Esophagus muscularis mucosa (tissue), 4 donors: Measurements from ENCODE around the gene ORAI3. TPM values are rescaled to one million over a fixed set of nuclear protein-coding genes. Genes with fewer than 3 reads are reported as not detected.
A peak's percentile ranks its signal among the peaks of the same experiment; 100 is the strongest.

Experiments
- DNase-seq: peaks from one replicate; pipeline ENCODE4 v3.0.0-alpha.2; 2017; ENCODE audit errors: extremely low spot score
- H3K27ac ChIP-seq, 4 donors: fragments of 200-600 bp; sonication (generic); replicated peaks in 1 of 4; 1 replicate in 3 of 4; 2 replicates in 1 of 4; pipeline ENCODE4 v1.5.1; 2016 to 2019; ENCODE audit warnings: mild to moderate bottlenecking in 1 of 4
- H3K27me3 ChIP-seq, 4 donors: fragments of 200-600 bp; sonication (generic); one replicate each; pipeline versions ENCODE4 v1.5.1 to v1.6.0; 2016 to 2019
- H3K36me3 ChIP-seq, 4 donors: fragments of 200-600 bp; sonication (generic); one replicate each; pipeline ENCODE4 v1.5.1; 2016 to 2019
- H3K4me1 ChIP-seq, 4 donors: fragments of 200-600 bp; sonication (generic); one replicate each; pipeline ENCODE4 v1.5.1; 2016 to 2019
- H3K4me3 ChIP-seq, 4 donors: fragments of 200-600 bp; sonication (generic); 1 replicate in 2 of 4; 2 replicates in 2 of 4; pipeline ENCODE4 v1.5.1; 2016 to 2019; ENCODE audit warnings: mild to moderate bottlenecking in 4 of 4, moderate library complexity in 1 of 4
- H3K9me3 ChIP-seq, 4 donors: fragments of 200-600 bp; sonication (generic); 1 replicate in 3 of 4; 2 replicates in 1 of 4; pipeline ENCODE4 v1.5.1; 2016 to 2019
- EP300 ChIP-seq: sonication (generic); formaldehyde crosslinking; IDR thresholded peaks from one replicate; pipeline ENCODE4 v1.6.1; 2017; ENCODE audit warnings: antibody characterized with exemption
- POLR2A ChIP-seq: fragments of 450-650 bp; IDR thresholded peaks from one replicate; pipeline ENCODE4 v1.6.1; 2017; ENCODE audit warnings: antibody characterized with exemption, moderate library complexity, mild to moderate bottlenecking, low read depth
- POLR2AphosphoS5 ChIP-seq, 2 donors: sonication (generic); formaldehyde crosslinking; IDR thresholded peaks; one replicate each; pipeline ENCODE4 v1.6.1; 2017; ENCODE audit warnings: antibody characterized with exemption in 2 of 2
- WGBS: methylation state at CpG from one replicate; pipeline ENCODE4 v1.1.5; 2018; 5-methylcytosine and 5-hydroxymethylcytosine counted together
- intact Hi-C: fragments of 100-400 bp; cut with DNase I; formaldehyde crosslinking; loops from one replicate; pipeline ENCODE4 v1.15.1; 2023
- total RNA-seq, 4 donors: library from RNA; depleted of rRNA; stranded (reverse); fragments of >200 nt; gene quantifications; one replicate each; pipeline versions ENCODE4 v1.1.0 to v1.2.1, GENCODE V29; 2016
- TF ChIP-seq, protein P1 (sequence below), 3 experiments: fragments of 200-600 bp in 2 of 3; fragments of 450-650 bp in 1 of 3; sonication (generic) in 2 of 3; IDR thresholded peaks; one replicate each; pipeline ENCODE4 v1.5.1; 2017 to 2019; ENCODE audit warnings: antibody characterized with exemption in 3 of 3, mild to moderate bottlenecking in 2 of 3, moderate library complexity in 1 of 3

The ORAI3 gene
- total RNA-seq, 4 donors from 2014 or later: 33.0 to 56.5 (median 45.8) TPM

DNA sequence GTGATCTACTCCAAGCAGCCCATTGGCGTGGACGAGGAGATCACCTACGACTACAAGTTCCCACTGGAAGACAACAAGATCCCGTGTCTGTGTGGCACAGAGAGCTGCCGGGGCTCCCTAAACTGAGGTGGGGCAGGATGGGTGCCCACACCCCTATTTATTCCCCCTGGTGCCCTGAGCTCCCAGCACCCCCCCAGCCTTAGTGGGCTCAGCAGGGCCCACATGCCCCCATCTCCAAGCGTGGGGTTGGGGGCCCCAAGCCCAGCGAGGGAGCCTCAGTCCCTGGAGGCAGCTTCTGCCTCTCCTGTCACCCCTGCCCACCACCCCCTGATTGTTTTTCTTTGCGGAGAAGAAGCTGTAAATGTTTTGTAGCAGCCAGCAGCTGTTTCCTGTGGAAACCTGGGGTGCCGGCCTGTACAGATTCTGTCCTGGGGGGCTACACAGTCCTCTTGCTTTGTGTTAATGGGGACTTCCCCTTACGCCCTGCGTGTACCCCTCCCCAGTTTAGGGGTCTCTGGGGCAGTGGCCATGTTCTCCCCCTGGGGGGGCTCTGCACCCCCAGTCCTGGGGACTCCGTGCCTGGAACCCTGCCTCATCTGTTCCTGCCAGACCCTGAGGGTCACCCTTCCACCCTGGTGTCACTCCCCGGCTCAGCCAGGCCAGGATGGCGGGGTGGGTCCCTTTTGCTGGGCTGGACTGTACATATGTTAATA, 35.2 kb downstream of the ORAI3 start:
- Histone ChIP-seq H3K27me3 (no peaks in the 10 kb centered on the region), H3K4me1 (peaks cover 11 to 22% (median 20%) of the 10 kb centered on the region in 4 donors), H3K9me3 (no peaks in the 10 kb centered on the region), H3K4me3 (no peak overlapping the region), H3K27ac (peak overlapping the region; percentile 44 to 77 (median 72)), H3K36me3 (peaks cover 31 to 77% (median 70%) of the 10 kb centered on the region in 4 donors)
- intact Hi-C loops: loop anchor here (2.0 kb wide), 1 partner anchor 459 kb away; the partner anchor contains the start of gene ZNF843
- 83% methylated on average over 6 of the region's 14 CpGs for WGBS
- DNase-seq: no peak
- no peak for TF ChIP-seq POLR2A
- no peak for TF ChIP-seq EP300
- TF ChIP-seq, protein P1, sequence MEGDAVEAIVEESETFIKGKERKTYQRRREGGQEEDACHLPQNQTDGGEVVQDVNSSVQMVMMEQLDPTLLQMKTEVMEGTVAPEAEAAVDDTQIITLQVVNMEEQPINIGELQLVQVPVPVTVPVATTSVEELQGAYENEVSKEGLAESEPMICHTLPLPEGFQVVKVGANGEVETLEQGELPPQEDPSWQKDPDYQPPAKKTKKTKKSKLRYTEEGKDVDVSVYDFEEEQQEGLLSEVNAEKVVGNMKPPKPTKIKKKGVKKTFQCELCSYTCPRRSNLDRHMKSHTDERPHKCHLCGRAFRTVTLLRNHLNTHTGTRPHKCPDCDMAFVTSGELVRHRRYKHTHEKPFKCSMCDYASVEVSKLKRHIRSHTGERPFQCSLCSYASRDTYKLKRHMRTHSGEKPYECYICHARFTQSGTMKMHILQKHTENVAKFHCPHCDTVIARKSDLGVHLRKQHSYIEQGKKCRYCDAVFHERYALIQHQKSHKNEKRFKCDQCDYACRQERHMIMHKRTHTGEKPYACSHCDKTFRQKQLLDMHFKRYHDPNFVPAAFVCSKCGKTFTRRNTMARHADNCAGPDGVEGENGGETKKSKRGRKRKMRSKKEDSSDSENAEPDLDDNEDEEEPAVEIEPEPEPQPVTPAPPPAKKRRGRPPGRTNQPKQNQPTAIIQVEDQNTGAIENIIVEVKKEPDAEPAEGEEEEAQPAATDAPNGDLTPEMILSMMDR (IDR thresholded peaks at IDR 0.05): no peak
- peak in 1 of 2 donors; percentile 3 for TF ChIP-seq POLR2AphosphoS5 (IDR thresholded peaks at IDR 0.05)

DNA sequence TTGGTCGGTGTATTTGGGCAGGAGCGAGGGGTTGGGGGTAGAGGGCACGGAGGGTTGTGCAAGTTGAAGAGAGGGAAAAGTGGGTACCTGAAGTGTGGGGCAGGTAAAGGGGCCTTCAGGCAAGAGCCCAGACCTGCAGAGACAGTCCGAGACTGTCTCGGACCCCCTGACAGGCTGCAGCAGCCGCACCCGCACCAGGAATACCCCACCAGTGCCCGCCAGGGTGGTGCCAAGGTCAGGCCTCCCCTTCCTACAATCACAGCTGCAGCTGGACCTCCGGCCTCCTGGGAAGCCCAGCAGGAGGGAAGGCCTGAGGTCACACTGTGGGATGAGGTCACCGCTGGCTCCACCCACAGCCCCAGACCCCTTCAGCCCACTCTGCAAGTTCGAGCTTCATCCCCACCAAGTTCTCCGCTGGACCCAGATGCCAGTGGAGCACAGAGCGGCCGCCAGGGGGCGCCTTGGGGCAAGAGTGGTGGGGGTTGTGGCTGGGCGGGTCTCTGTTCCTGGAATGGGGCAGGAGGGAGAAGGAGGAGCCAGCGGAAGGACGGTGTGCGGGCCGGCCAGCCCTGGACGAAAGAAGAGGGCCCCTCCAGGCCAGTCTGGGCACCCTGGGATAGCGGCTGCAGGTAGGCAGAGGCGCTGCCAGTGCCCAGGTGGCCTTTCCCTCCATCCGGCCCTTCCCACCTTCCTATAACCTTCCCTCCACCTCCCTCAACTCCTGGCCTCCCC, 36.0 kb downstream of the ORAI3 start, which contains the start of gene HSD3B7:
Gene HSD3B7, plus strand, starts transcription at position 539 of the 732 bp plus-strand sequence. CDS start 452 bp downstream, outside the sequence.
- peak; percentile 98 for DNase-seq
- no peaks in the 10 kb centered on the region for H3K9me3 ChIP-seq
- peak within 1 kb of the TSS; percentile 50 to 64 (median 53) for H3K4me3 ChIP-seq
- intact Hi-C loops: loop anchor here (2.0 to 5.0 kb wide), 4 partner anchors 112 to 882 kb away; partner anchors contain the start of gene ZNF843
- H3K36me3 ChIP-seq: peaks cover 23 to 69% (median 62%) of the 10 kb centered on the region in 4 donors
- TF ChIP-seq, protein P1 (IDR thresholded peaks at IDR 0.05): peak; percentile 93 to 97 (median 93)
- peak; percentile 57 to 76 for TF ChIP-seq POLR2AphosphoS5 (IDR thresholded peaks at IDR 0.05)
- no peak for TF ChIP-seq EP300
- no peak for TF ChIP-seq POLR2A
- H3K27me3 ChIP-seq: no peaks in the 10 kb centered on the region
- 31% methylated on average over 16 of the region's 24 CpGs for WGBS
- H3K27ac ChIP-seq: peak within 1 kb of the TSS; percentile 66 to 77 (median 72)
- H3K4me1 ChIP-seq: peaks cover 11 to 22% (median 20%) of the 10 kb centered on the region in 4 donors

DNA sequence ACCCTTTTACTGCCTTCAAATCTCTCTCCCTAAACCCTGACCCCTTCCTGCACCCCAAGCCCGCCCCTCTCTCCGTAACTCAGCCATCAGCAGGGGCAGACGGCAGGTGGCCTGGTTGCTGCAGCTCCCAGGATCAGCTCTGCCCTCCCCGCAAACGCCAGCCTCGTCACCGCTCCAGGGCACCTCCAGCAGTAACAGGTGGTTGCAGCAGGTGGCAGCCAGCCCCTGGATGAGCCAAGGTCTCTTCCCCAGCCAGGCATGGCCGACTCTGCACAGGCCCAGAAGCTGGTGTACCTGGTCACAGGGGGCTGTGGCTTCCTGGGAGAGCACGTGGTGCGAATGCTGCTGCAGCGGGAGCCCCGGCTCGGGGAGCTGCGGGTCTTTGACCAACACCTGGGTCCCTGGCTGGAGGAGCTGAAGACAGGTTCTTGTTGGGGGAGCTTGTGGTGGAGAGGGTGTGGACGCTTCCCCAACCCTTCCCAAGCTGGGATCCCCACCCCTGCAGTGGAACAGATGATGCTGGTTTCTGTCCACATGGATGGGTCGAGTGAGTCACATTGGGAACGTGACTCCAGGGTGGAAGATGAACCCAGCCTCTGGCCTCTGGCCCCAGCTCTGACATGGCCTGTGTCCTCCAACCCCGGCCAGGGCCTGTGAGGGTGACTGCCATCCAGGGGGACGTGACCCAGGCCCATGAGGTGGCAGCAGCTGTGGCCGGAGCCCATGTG, 36.7 kb downstream of the ORAI3 start:
- TF ChIP-seq EP300: no peak
- H3K4me1 ChIP-seq: peaks cover 11 to 22% (median 20%) of the 10 kb centered on the region in 4 donors
- H3K36me3 ChIP-seq: peaks cover 16 to 62% (median 55%) of the 10 kb centered on the region in 4 donors
- no peak for DNase-seq
- intact Hi-C loops: loop anchor here (2.0 to 5.0 kb wide), 4 partner anchors 112 to 882 kb away; partner anchors contain the start of gene ZNF843
- H3K27ac ChIP-seq: peak overlapping the region; percentile 66 to 77 (median 72)
- 55% methylated on average over 9 of the region's 20 CpGs for WGBS
- H3K9me3 ChIP-seq: no peaks in the 10 kb centered on the region
- H3K27me3 ChIP-seq: no peaks in the 10 kb centered on the region
- H3K4me3 ChIP-seq: peak overlapping the region; percentile 50 to 64 (median 53)

DNA sequence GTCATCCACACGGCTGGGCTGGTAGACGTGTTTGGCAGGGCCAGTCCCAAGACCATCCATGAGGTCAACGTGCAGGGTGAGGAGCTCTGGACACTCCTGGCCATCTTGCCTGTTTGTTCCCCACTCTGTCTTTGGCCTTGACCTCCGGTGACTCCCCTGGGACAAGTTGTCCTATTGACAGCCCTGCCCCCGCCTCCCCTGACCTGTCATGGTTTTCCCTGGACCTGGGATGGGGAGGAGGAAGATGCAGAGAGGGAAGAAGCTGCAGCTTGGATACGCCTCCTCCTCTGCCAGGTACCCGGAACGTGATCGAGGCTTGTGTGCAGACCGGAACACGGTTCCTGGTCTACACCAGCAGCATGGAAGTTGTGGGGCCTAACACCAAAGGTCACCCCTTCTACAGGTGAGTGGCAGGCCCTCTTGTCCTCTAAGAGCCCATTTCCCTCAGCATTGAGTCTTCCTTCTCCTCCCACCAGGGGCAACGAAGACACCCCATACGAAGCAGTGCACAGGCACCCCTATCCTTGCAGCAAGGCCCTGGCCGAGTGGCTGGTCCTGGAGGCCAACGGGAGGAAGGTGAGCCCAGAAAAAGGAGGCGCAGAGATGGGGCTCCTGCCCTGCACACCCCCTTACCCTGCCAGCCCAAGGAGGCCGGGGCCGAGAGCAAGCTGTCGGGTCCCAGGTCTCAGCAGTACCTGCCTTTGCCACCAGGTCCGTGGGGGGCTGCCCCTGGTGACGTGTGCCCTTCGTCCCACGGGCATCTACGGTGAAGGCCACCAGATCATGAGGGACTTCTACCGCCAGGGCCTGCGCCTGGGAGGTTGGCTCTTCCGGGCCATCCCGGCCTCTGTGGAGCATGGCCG, 37.5 kb downstream of the ORAI3 start:
- Histone ChIP-seq H3K27ac (peak overlapping the region; percentile 66 to 77 (median 72)), H3K27me3 (no peaks in the 10 kb centered on the region), H3K9me3 (no peaks in the 10 kb centered on the region), H3K4me3 (peak overlapping the region in 3 of 4 donors; percentile 50 to 64 (median 54)), H3K36me3 (peaks cover 12 to 54% (median 47%) of the 10 kb centered on the region in 4 donors), H3K4me1 (peaks cover 11 to 22% (median 20%) of the 10 kb centered on the region in 4 donors)
- TF ChIP-seq POLR2A (no peak), EP300 (no peak), POLR2AphosphoS5 (IDR thresholded peaks at IDR 0.05) (no peak)
- TF ChIP-seq, protein P1 (IDR thresholded peaks at IDR 0.05): no peak
- no peak for DNase-seq
- 87% methylated on average over 17 of the region's 29 CpGs for WGBS
- intact Hi-C loops: loop anchor here (5.0 kb wide), 3 partner anchors 111 to 881 kb away; no protein-coding TSS in a partner anchor
